GM19099 (cell line): ENCODE data around the gene DIAPH3.

Source experiments
- POLR2A ChIP-seq: IDR thresholded peaks from 3 replicates; pipeline ENCODE4 v1.6.1; 2011; ENCODE audit warnings: low read depth; ENCODE audit not compliant: insufficient read length; ENCODE audit errors: extremely low read depth

The DIAPH3 gene

DNA sequence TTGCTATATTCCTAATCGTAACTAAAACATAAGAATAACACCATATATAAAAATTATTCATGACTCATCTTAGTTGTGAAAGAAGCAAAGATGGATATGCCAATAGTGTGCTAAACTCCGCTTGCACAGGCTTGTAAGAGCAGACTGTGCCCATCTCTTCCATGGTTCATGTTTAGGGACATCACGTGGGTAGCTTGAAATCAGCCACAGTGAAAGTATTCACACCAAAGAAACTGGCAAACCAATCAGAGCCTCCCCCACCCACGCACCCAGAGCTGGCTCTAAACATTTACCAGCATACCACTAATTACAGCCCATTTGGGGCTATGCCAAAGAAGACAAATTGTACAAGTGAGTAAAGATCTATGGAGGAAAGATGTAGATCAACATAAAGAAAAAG is 147.5 kb downstream of the DIAPH3 start:
- TF ChIP-seq POLR2A: no peak

DNA sequence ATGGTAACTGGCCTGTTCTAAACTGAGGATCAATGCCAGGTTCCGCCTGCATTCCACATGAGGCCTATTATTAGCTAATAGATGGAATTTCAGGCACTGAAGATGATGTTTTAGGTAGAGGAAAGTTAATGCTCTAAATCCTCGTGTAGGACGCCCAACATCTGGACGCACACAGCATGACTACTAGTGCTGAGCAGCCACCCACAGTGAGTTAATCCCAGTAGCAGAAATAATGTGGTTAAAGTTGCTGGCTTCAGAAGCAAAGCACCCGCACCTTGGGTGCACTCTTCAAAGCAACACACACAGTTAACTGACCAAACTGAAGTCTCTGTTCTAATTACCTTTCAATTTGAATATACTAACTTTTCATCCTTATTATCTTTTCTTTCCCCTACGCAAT is 150.6 kb downstream of the DIAPH3 start:
- no peak for TF ChIP-seq POLR2A

DNA sequence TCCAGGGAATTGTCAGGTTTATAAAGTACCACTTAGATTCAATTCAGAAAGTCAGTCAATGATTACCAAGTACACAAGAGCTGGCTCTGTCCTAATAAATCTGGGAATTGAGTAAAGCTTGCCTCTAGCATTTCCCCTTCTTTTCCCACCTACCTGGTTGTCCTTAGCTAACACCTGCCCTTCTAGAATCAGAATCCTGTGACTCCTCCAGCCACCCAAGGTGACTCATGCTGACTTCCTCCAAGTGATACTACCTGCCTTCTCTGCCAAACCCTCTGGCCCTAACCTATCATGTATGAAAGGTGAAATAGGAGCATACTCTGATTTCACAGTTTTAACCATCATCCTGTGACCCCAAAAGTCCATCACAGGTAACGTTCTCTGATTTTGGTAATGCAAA is 151.2 kb downstream of the DIAPH3 start:
- no peak for TF ChIP-seq POLR2A

DNA sequence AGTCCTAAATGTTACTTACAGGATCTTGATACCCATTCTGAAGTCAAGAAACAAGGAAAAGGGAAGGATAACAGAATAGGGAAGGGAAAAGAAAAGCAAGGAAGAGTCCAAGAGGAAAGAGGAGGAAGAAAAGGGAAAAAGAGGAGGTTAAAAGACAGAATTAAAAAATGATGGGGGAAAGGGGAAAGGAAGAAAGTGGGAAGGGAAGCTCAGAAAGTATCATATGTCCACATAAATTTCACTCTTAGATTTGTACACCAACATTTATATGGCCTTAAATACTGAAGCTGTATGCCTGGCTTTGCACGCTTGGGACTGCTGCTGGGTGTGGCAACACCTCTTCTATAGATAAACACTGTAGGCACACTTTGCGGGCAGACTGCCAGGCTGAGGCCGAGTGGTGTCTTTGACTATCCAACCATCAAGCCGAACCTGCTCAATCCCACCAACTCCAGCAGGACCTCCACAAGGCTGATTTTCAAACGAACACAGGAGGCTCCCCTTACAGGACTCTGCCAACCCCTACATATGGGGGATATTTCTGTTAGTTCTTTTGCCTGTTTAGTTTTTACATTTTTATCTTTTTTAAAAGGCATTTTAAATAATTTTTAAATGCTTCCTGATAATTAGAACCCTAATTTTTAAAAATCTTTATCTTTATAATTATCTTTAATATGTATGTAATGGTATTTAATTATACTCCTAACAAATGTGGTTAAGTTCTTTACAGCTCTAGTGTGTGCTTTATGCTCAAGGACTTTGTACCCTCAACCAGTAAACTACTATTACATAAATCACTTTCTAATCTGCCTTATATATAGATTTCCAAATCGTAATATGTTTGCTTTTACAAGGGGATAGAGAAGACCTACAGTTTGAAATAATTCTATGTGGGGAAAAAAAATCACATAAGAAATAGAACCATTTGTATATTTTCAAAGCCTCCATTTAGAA is 154.2 kb downstream of the DIAPH3 start:
- no peak for TF ChIP-seq POLR2A

DNA sequence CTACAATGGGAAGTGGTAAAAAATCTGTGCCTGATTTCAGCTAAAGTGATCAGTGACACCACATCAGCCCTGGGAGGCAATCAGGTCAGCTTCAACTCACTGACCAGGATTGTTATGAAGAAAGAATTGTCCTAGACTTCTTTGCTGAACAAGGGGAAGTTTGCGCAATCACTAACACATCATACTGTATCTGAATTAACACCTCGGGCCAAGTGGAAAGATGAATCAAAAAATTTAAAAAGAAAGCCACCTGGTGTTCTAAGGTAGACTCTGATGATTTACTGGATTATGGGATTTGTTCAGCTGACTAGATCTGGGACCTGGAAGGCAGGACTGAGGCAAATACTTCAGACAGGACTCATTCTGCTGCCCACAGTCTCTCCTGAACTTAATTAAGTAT is 161.8 kb downstream of the DIAPH3 start:
- TF ChIP-seq POLR2A: no peak

DNA sequence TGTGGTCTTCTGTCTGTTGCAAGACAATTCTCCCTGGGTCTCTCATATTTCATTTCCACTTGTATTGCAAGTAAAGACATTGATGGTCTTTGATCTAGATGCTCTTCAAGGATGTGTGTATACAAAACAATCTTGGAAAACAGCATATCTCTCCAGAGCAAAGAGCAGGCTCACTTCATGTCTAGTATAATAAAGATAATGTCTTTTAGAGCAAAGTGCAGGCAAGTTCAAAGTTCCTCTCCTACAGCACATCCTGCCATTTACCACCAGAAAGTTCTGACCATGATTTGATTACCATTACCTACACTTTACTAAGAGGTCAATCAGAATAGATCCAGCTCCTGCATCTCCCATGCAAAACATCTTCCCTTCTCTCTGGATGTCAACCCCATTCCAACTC is 162.8 kb downstream of the DIAPH3 start:
- TF ChIP-seq POLR2A: no peak

DNA sequence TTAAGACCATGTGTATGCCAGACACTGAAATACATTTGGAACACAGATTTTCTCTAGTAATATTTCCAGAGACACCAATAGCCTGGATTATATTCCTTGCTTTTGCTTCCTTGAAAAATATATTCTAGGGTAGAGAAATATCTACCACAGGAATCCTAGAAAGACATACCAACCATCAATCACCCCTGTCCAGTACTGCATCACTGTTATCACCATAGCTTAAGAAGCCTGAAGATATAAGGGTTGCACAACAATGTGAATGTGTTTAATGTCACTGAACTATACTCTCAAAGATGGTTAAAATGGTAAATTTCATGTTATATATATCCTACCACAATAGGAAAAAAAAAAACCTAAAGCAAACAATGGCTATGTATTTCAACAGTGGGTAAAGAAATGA is 163.6 kb downstream of the DIAPH3 start:
- no peak for TF ChIP-seq POLR2A

DNA sequence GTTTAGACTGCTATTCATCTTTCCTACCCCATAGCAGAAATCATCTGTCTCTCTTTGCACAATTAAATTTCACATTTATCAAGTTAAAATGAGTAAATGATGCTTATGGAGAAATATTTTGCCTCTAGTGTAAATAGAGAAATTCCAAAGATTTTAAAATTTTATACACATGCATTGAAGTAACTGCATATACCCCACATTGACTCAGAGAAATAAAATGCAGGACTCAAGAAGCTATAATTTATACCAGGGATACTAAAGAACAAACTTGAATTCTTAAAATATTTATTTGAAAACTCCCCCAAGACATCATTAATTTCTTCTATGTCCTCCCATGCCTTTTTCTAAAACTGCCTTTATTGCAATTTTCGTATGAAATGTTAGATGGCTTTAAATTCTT is 165.8 kb downstream of the DIAPH3 start:
- TF ChIP-seq POLR2A: no peak

DNA sequence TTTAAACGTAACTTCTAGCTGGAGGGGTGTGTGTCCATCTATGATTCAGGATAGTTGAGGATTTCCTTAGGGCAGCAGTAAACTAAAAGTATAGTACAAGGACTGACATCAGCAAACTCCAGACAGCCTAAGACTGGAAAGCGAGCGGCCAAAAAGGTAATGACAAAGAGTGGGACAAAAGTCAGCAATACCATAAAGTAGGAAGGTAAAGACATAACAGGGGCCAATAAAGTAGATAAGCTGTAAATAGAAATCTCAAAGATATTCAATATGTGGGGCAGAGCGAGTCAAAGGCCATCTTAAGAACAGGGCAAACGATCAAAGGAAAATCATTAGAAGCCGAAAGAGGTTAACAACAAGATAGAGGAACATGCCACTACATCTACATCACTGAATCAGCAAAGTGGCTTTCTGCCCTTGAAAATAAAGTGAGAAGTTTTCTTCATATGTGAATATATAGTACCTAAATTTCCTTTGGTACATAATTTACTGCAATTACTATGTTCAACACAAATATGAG is 167.2 kb downstream of the DIAPH3 start:
- no peak for TF ChIP-seq POLR2A

DNA sequence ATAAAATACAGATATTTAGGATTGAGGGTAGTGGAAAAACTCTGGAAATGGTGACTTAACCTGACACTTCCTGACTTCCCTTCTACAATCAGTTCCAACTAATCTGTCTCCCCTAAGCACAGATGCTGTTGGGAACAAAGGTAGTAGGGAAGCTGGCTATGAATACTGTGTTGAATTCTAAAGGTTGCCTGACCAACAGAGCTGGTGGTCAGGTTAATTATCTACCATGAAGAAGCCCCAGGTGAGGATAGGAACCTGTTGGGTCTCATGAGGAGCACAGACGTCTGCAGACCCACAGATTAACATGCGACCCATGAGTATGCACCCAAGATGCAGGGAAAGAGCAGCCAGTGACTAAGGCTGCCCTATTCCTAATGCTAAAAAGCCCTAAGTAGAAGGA is 172.3 kb downstream of the DIAPH3 start:
- no peak for TF ChIP-seq POLR2A

DNA sequence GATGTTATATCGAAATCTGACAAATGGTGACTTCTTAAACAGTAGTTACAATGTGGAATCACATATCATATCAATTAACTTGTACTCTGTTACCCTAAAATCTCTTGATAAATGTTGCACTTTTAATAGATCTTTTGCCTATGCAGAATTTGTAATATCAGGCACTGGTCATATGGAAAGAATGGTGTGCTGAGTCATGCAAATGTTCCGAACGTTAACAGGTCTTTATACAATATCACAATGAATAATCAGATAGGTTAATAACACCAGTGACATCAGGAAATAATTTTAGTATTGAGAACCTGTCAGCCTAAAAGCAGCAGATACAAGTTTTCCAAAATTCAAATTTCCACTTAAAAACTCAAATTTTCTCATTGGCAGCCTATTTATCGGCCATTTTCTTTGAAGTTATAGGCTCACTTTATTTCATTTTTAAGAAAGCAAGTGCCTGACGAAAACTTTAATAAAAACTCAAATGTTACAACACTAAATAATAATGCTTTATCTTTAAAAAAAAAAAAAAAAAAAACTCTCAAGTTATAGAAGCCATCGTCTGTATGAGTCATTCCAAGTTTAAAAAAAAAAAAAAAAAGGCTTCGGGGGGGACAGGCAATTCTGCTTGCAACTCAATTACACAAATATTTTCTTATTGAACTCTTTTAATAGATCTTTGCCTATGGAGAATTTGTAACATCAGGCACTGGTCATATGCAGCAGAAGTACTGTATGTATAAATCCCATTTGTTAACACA is 180.9 kb downstream of the DIAPH3 start:
- no peak for TF ChIP-seq POLR2A

DNA sequence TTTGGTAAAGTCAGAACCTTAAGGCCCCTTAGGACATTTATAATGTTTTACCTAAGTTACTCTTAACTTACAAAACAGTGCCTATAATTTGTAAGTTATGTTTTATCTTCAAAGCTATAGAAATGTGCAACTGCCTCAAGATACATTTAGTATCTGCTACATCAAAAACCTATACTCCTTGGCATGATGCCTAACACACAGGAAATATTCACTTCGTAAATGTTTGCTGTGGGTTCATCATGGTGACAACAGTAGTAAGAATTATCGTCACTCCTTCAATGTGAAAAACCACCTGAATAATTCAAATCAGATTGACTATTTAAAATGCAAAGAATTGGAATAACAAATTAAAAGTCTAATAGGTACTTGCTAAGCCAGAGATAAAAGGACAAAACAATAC is 184.1 kb downstream of the DIAPH3 start:
- no peak for TF ChIP-seq POLR2A

DNA sequence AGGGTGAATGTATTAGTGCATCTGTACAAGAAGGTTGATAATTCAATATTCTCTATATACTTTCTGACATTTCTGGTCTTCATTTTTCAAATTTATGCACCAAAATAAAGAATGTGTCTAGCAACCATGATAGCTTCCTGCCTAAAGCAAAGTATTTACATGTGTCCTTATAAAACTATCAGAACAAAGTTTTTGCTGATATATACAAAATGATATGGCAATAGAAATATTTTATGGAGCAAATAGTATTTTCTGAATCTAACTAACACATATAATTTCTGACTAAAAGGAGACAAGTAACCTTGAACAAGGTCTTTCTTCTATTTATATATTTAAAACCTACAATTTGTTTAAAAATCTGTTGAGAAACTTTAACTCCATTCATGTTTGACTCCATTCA is 184.9 kb downstream of the DIAPH3 start:
- TF ChIP-seq POLR2A: no peak

DNA sequence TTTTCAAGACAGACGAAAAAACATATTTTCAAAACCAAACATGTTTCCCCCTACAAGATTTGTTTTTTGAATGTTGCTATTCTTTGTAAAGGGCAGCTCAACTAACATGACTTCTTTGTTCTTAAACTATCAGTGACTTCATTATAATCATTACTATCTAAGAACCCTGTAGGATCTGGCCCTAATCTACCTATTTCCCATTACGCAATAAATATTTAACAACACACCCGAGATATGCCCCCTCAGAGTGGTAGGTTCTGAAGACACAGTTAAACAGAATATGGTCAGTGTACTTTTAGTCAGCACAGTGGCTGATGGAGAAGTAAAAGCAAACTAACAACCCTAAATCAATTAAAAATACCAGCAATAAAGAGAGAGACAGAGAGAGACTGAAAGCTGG is 186.9 kb downstream of the DIAPH3 start:
- TF ChIP-seq POLR2A: no peak

DNA sequence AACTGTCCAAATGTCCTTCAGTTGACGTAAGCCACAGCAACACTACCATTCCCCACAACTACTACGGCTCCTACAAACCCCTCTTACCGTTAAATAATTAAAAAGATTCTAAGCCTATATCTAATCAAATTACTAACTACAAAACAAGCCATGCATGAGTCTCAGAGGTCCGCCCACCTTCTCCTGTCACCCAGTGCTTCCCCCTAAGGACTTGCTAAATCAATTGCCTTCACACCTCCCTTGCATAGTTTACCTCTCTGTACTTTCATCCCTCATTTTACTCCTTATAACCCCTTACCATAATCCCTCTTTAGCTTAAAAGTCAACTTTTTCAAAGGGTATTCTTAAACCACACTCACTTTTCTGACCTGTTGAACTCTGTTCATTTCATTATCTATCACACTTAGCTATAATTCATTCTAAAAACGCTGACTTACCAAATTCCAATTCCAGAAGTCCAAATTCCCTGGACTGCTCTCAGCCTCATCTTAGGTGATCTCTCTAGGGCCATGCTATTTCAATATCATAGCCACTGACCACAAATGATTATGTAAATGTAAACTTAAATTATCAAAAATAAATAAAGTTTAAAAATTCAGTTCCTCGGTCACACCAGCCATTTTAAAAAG is 187.8 kb downstream of the DIAPH3 start:
- no peak for TF ChIP-seq POLR2A
